Activated naive CD8-positive, alpha-beta T cell treated with anti-CD3 and anti-CD28 coated beads for 36 hours (primary cell): ENCODE results near the gene COL17A1. TPM values are rescaled to one million over a fixed set of nuclear protein-coding genes. Genes with fewer than 3 reads are reported as not detected.

Source experiments
- DNase-seq: peaks from one replicate; pipeline ENCODE4 v3.0.0; 2021
- H3K27ac Mint-ChIP-seq: one replicate; pipeline ENCODE4 v1.8.0; 2022; ENCODE audit warnings: mild to moderate bottlenecking, moderate library complexity, mixed read lengths
- H3K27me3 Mint-ChIP-seq: one replicate; pipeline ENCODE4 v1.8.0; 2022; ENCODE audit warnings: mild to moderate bottlenecking, mixed read lengths
- H3K36me3 Mint-ChIP-seq: one replicate; pipeline ENCODE4 v1.8.0; 2021; ENCODE audit warnings: mild to moderate bottlenecking, mixed read lengths
- H3K4me1 Mint-ChIP-seq: one replicate; pipeline ENCODE4 v1.8.0; 2021; ENCODE audit warnings: mixed read lengths
- H3K4me3 Mint-ChIP-seq: one replicate; pipeline ENCODE4 v1.8.0; 2022; ENCODE audit warnings: mild to moderate bottlenecking, moderate library complexity, mixed read lengths
- H3K9me3 Mint-ChIP-seq: one replicate; pipeline ENCODE4 v1.8.0; 2022; ENCODE audit warnings: mixed read lengths
- total RNA-seq, 2 experiments: library from RNA; stranded (reverse); gene quantifications; one replicate each; pipeline ENCODE4 v1.2.3, GENCODE V29; 2021

COL17A1 gene
- total RNA-seq, 2 experiments from 2014 or later, result not detected

GRCh38 chr10:104035194-104036068 lies 50.2 kb downstream of the COL17A1 start:
- no peak for DNase-seq
- H3K4me3 Mint-ChIP-seq, result no peak overlapping the region
- no peaks in the 10 kb centered on the region for H3K4me1 Mint-ChIP-seq
- H3K9me3 Mint-ChIP-seq, result no peaks in the 10 kb centered on the region
- H3K36me3 Mint-ChIP-seq, result no peaks in the 10 kb centered on the region
- H3K27ac Mint-ChIP-seq, result peak overlapping the region; percentile 1
- H3K27me3 Mint-ChIP-seq, result no peaks in the 10 kb centered on the region

- DNase-seq, result no peak
- Mint-ChIP-seq H3K27ac (no peak overlapping the region), H3K4me3 (no peak overlapping the region), H3K27me3 (no peaks in the 10 kb centered on the region), H3K9me3 (no peaks in the 10 kb centered on the region), H3K36me3 (no peaks in the 10 kb centered on the region), H3K4me1 (no peaks in the 10 kb centered on the region)
These were observed 51.1 kb downstream of the COL17A1 start for GRCh38 chr10:104034401-104035193.

GRCh38 chr10:104033966-104034365 lies 51.7 kb downstream of the COL17A1 start:
- Mint-ChIP-seq H3K27ac (no peak overlapping the region), H3K36me3 (no peaks in the 10 kb centered on the region), H3K9me3 (no peaks in the 10 kb centered on the region), H3K4me1 (no peaks in the 10 kb centered on the region), H3K27me3 (no peaks in the 10 kb centered on the region), H3K4me3 (no peak overlapping the region)
- DNase-seq, result no peak

- H3K27ac Mint-ChIP-seq, result no peak overlapping the region
- H3K4me3 Mint-ChIP-seq, result no peak overlapping the region
- no peaks in the 10 kb centered on the region for H3K36me3 Mint-ChIP-seq
- no peaks in the 10 kb centered on the region for H3K4me1 Mint-ChIP-seq
- H3K27me3 Mint-ChIP-seq, result no peaks in the 10 kb centered on the region
- DNase-seq, result no peak
- H3K9me3 Mint-ChIP-seq, result no peaks in the 10 kb centered on the region
These were observed 52.2 kb downstream of the COL17A1 start for GRCh38 chr10:104033401-104033930.

- DNase-seq, result no peak
- H3K36me3 Mint-ChIP-seq, result no peaks in the 10 kb centered on the region
- H3K27ac Mint-ChIP-seq, result no peak overlapping the region
- H3K4me1 Mint-ChIP-seq, result no peaks in the 10 kb centered on the region
- no peaks in the 10 kb centered on the region for H3K9me3 Mint-ChIP-seq
- H3K4me3 Mint-ChIP-seq, result no peak overlapping the region
- no peaks in the 10 kb centered on the region for H3K27me3 Mint-ChIP-seq
These were observed 53.4 kb downstream of the COL17A1 start for GRCh38 chr10:104032144-104032775.

GRCh38 chr10:104031631-104032030 lies 54.0 kb downstream of the COL17A1 start:
- Mint-ChIP-seq H3K4me3 (no peak overlapping the region), H3K27ac (no peak overlapping the region), H3K27me3 (no peaks in the 10 kb centered on the region), H3K9me3 (no peaks in the 10 kb centered on the region), H3K4me1 (no peaks in the 10 kb centered on the region), H3K36me3 (no peaks in the 10 kb centered on the region)
- no peak for DNase-seq

- H3K4me3 Mint-ChIP-seq, result no peak overlapping the region
- no peak overlapping the region for H3K27ac Mint-ChIP-seq
- no peaks in the 10 kb centered on the region for H3K4me1 Mint-ChIP-seq
- no peak for DNase-seq
- no peaks in the 10 kb centered on the region for H3K36me3 Mint-ChIP-seq
- H3K27me3 Mint-ChIP-seq, result no peaks in the 10 kb centered on the region
- H3K9me3 Mint-ChIP-seq, result no peaks in the 10 kb centered on the region
These were observed 56.2 kb downstream of the COL17A1 start for GRCh38 chr10:104029521-104029860.

- Mint-ChIP-seq H3K9me3 (no peaks in the 10 kb centered on the region), H3K4me1 (no peaks in the 10 kb centered on the region), H3K36me3 (no peaks in the 10 kb centered on the region), H3K27ac (no peak overlapping the region), H3K4me3 (no peak overlapping the region), H3K27me3 (no peaks in the 10 kb centered on the region)
- no peak for DNase-seq
These were observed 56.7 kb downstream of the COL17A1 start for GRCh38 chr10:104028823-104029520.

- no peak overlapping the region for H3K4me3 Mint-ChIP-seq
These were observed 57.5 kb downstream of the COL17A1 start for GRCh38 chr10:104028146-104028545.

GRCh38 chr10:104026762-104027161 lies 58.9 kb downstream of the COL17A1 start:
- H3K4me1 Mint-ChIP-seq, result no peaks in the 10 kb centered on the region
- no peaks in the 10 kb centered on the region for H3K27me3 Mint-ChIP-seq
- no peak for DNase-seq
- no peak overlapping the region for H3K27ac Mint-ChIP-seq
- H3K9me3 Mint-ChIP-seq, result no peaks in the 10 kb centered on the region
- peaks cover 4% of the 10 kb centered on the region for H3K36me3 Mint-ChIP-seq
- no peak overlapping the region for H3K4me3 Mint-ChIP-seq

More at GRCh38 chr10:104028146-104028545, 57.5 kb downstream of the COL17A1 start:
- H3K36me3 Mint-ChIP-seq, result no peaks in the 10 kb centered on the region
- no peaks in the 10 kb centered on the region for H3K27me3 Mint-ChIP-seq
- H3K9me3 Mint-ChIP-seq, result no peaks in the 10 kb centered on the region
- no peak overlapping the region for H3K27ac Mint-ChIP-seq
- DNase-seq, result no peak
- H3K4me1 Mint-ChIP-seq, result no peaks in the 10 kb centered on the region

GRCh38 chr10:104025524-104025923 lies 60.2 kb downstream of the COL17A1 start:
- peaks cover 2% of the 10 kb centered on the region for H3K4me1 Mint-ChIP-seq
- H3K27ac Mint-ChIP-seq, result no peak overlapping the region
- no peaks in the 10 kb centered on the region for H3K27me3 Mint-ChIP-seq
- no peak overlapping the region for H3K4me3 Mint-ChIP-seq
- no peaks in the 10 kb centered on the region for H3K9me3 Mint-ChIP-seq
- peaks cover 6% of the 10 kb centered on the region for H3K36me3 Mint-ChIP-seq
- no peak for DNase-seq

GRCh38 chr10:104022026-104022425 lies 63.7 kb downstream of the COL17A1 start:
- no peaks in the 10 kb centered on the region for H3K9me3 Mint-ChIP-seq
- H3K4me1 Mint-ChIP-seq, result peaks cover 3% of the 10 kb centered on the region
- H3K36me3 Mint-ChIP-seq, result peaks cover 6% of the 10 kb centered on the region
- H3K27me3 Mint-ChIP-seq, result no peaks in the 10 kb centered on the region
- no peak for DNase-seq
- no peak overlapping the region for H3K4me3 Mint-ChIP-seq
- H3K27ac Mint-ChIP-seq, result no peak overlapping the region

- Mint-ChIP-seq H3K4me3 (no peak overlapping the region), H3K9me3 (no peaks in the 10 kb centered on the region), H3K27me3 (no peaks in the 10 kb centered on the region), H3K27ac (no peak overlapping the region), H3K36me3 (peaks cover 6% of the 10 kb centered on the region), H3K4me1 (peaks cover 3% of the 10 kb centered on the region)
- DNase-seq, result no peak
These were observed 64.4 kb downstream of the COL17A1 start for GRCh38 chr10:104021246-104021645.

GRCh38 chr10:104020020-104020419 lies 65.7 kb downstream of the COL17A1 start:
- peaks cover 3% of the 10 kb centered on the region for H3K4me1 Mint-ChIP-seq
- H3K27ac Mint-ChIP-seq, result no peak overlapping the region
- H3K4me3 Mint-ChIP-seq, result no peak overlapping the region
- no peaks in the 10 kb centered on the region for H3K9me3 Mint-ChIP-seq
- peaks cover 6% of the 10 kb centered on the region for H3K36me3 Mint-ChIP-seq
- H3K27me3 Mint-ChIP-seq, result no peaks in the 10 kb centered on the region
- DNase-seq, result no peak
